Stimulated activated CD4-positive, alpha-beta T cell treated with anti-CD3 and anti-CD28 coated beads, TNF-alpha, amount 100 ng/mL, for 48 hours (primary cell): ENCODE data around the gene NFATC3.

Source experiments
- DNase-seq, 3 donors: peaks; one replicate each; pipeline ENCODE4 v3.0.0-alpha.2; 2020; ENCODE audit warnings: low read depth in 3 of 3

The NFATC3 gene

DNA sequence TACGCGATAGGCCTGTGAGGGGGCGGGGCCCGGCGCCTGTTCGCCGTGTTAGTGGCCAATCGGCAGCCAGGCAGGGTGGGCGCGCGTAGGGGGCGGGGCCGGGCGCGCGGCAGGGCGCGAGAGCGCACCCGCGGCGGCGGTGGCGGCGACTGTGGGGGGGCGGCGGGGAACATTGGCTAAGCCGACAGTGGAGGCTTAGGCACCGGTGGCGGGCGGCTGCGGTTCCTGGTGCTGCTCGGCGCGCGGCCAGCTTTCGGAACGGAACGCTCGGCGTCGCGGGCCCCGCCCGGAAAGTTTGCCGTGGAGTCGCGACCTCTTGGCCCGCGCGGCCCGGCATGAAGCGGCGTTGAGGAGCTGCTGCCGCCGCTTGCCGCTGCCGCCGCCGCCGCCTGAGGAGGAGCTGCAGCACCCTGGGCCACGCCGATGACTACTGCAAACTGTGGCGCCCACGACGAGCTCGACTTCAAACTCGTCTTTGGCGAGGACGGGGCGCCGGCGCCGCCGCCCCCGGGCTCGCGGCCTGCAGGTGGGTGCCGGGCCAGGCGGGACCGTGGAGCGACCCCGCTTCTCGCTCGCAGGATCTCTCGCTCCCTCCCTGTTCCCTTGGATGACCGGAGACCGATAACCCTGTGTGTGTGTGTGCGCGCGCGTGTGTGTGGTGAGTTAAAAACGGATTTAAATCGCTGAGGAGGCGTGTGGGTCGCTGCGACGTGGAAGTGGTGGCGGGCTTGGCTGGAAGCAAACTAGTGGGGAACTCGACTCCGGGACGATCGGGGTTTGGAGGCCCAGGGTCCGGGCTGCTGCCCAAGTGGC lies at the start of gene NFATC3:
NFATC3 (plus strand) TSS at position 112 of the 813 bp plus-strand sequence; CDS start at position 424, 312 bp downstream.
- DNase-seq = peak; percentile 98 to 99 (median 99)

DNA sequence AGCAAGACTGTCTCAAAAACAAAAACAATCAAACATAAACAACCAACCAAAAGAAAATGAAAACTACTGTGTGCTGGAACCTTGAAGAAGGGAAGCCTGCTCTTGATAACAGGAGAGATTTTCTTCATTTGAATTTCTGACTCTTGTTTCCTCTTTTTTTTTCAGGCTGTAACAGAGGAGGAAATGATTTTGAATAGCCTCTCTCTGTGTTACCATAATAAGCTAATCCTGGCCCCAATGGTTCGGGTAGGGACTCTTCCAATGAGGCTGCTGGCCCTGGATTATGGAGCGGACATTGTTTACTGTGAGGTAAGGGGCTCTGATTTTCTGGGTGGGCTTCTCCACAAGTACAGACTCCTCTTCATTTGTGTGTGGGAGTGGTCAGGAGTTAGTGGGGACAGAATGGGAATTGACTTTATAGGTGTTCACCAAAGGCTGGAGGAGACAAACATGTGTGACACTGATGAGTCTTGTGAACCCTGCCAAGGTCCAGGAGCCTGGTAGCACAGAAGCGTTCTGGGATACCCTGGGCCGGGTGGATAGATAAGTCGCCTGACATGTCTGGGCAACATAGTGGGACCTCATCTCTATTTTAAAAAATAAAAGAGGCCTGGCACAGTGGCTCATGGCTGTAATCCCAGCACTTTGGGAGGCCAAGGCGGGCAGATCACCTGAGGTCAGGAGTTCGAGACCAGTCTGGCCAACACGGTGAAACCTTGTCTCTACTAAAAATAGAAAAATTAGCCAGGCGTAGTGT lies 47.2 kb upstream of the NFATC3 start:
- no peak for DNase-seq

DNA sequence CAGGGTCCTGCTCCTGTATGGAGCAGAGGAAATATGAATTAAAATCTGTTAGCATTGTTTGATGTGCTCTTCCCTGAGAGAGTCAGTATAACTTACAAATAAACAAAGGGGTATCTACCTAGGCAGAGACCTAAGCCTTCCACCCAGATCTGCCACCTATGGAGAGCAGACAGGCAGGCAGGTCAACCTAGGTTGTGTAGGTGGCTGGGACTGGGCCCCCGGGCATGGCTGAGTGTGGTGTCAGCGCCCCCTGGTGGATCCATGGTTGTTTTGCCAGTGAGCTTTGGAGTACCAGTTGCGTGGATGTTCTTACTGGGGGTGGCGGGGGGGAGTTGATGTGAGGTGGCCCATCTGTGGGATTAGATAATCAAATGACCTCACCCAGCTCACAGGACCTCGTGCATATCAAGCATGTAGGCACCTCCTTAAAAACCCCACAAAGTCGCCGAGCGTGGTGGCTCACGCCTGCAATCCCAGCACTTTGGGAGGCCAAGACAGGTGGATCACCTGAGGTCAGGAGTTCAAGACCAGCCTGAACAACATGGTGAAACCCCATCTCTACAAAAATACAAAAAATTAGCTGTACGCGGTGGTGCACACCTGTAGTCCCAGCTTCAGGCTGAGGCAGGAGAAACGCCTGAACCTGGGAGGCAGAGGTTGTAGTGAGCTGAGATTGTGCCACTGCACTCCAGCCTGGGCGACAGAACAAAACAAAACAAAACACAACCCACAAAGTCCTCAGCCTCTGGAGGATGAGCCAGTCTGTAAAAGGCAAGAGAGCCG lies 44.5 kb upstream of the NFATC3 start:
- peak; percentile 76 to 84 (median 82) for DNase-seq

DNA sequence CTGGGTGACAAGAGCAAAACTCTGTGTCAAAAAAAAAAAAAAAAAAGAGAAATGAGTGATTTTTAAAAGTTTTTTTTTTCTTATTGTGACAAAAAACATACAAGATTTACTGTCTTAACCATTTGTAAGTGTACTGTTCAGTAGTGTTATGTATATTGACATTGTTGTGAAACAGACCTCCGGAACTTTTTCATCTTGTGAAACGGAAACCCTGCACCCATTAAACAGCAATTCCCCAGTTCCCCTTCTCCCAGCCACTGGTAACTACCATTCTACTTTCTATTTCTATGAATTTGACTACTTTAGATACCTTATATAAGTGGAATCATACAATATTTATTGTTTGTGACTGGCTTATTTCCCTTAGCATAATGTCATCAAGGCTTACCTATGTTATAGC lies 43.4 kb upstream of the NFATC3 start:
- no peak for DNase-seq

DNA sequence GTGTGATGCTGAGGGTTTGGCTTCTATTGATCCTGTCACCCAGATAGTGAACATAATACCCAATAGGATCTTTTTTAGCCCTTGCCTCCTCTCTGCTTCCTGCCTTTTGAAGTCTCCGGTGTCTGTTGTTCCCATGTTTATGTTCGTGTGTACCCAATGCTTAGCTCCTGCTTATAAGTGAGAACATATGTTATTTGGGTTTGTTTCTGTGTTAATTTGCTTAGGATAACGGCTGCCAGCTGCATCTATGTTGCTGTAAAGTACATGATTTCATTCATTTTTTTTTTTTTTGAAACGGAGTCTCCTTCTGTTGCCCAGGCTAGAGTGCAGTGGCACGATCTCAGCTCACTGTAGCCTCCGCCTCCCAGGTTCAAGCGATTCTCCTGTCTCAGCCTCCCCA lies 39.1 kb upstream of the NFATC3 start:
- no peak for DNase-seq

DNA sequence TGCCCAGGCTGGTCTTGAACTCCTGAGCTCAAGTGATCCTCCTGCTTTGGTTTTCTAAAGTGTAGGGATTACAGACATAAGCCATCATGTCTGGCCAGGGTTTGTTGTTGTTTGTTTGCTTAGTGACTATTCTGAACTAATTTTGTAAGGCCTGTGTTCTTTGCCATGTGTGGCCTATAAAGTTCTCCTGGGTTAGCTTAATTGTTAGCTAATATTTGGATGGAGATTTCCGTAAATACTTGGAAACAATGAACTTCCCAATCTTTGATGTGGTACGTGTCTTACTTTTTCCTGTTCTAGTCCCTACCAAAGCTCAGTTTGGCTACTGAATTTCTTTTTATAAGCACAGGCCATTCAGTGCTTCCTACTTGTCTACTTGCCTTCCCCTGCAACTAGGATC lies 37.2 kb upstream of the NFATC3 start:
- no peak for DNase-seq

DNA sequence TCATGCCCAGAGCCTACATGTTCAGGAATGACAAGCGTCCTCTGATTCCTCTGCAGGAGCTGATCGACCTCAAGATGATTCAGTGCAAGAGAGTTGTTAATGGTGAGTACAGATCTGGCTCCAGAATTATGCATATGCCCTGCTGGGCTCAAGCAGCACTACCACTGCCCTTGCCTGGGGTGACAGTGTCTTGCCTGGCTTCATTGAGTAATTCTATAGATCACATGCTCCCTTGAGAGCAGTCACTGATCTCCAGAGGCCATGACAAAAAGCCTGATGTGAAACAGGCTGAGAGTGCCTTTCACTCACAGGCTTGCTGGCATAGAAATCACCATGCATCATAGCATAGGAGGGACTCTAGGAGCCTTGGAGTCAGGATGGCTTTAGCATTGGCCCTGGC lies 35.7 kb upstream of the NFATC3 start:
- no peak for DNase-seq

DNA sequence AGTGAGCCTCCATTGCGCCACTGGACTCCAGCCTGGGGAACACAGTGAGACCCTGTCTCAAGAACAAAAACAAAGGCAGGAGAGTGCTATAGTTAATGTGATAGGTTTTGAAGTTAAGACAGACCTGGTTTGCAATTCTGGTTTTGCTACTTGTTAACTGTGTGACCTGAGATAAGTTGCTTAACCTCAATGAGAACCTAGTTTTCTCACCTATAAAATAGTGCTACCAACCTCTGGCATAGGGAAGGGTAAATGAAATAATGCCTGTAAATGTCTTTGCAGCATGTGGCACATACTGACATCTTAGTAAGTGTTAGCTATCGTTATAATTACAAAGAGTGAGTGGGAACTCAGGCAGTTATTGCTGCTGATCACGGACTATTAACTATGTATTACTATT lies 29.8 kb upstream of the NFATC3 start:
- DNase-seq = no peak

DNA sequence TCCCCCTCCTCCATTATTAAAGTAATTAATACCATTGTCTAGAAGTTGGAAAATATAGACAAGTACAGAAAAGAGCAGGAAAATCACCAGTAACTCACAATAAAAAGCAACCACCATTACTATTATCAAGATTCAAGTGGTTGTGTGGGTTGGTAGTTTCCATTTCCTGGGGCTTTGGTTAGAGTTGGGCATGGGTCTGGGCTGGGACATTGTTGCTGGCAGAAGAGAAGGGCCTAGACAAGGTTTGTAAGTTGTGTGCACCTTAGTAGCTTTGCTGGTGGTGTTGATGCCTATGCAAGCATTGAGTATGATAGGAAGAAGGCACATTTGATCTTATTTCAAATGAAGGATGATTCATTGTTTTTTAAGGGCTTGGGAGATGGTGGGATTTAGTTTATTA lies 25.4 kb upstream of the NFATC3 start:
- no peak for DNase-seq

DNA sequence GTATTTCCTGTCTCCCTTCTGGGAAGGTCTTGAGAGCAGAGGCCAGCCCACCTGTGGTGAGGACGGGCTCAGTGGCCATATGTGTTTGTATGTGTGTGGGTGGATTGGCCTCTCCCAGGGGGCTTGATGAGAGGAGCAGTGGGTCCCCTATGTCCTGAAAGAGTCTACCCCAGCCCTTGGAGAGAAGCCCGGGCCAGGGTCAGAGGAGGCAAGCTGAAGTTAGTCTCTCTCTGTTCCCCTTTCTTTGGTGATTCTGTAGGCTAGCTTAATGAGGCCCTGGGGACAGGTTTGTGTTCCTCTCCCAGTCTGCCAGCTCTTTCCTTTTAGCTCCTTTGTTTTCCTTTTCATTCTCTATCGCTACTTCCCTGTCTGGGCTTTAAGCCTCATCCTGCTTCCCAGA lies 23.8 kb upstream of the NFATC3 start:
- DNase-seq = no peak

DNA sequence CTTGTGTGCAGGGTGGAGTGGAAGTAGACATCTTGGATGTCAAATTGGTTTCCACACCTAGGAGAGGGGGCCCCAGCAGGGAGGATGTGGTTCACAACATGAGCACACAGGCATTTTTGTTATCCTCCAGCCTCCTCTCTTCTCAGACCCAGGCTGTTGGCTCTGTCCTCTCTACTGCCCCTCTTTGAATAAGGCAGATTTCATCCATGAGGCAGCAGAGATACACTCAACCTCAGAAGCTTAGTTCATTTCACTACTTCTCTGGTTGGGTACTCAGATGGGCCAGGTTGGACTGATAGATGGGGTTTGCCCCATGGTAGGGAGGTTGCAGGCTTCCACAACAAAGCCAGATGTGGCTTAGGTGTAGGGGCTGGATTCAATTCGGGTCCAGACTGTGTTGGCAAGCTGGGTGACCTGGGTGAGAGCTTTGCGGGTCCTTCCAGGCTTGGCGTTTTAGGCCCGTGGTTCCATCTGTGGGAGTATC lies 22.2 kb upstream of the NFATC3 start:
- DNase-seq = no peak

DNA sequence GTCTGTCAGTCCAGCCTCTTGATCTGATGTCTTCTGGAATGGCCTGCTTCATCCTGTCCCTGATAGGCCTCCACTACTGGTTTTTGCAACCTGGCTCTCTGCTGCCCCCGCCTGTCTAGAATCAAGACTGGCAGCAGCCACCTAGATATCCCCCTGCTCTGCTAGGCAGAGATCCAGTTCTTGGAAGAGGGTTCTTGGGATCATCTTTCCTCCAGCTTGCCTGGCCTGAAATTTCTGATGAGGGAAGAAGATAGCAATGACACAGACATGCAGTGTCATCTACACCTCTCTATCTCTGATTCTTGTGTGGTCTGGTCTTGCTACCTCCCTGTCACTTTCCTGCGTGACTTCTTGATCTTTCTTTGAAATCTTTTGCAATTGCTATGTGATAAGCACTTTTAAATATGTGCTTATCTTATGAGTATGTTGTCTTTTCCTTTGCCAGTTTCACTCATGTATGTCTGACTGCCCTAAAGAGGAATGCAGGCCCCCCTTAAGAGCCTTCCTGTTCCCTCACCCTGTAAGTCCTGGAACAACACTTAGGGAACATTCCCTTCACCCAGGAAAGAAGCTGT lies 20.3 kb upstream of the NFATC3 start:
- peak; percentile 48 to 61 (median 50) for DNase-seq

DNA sequence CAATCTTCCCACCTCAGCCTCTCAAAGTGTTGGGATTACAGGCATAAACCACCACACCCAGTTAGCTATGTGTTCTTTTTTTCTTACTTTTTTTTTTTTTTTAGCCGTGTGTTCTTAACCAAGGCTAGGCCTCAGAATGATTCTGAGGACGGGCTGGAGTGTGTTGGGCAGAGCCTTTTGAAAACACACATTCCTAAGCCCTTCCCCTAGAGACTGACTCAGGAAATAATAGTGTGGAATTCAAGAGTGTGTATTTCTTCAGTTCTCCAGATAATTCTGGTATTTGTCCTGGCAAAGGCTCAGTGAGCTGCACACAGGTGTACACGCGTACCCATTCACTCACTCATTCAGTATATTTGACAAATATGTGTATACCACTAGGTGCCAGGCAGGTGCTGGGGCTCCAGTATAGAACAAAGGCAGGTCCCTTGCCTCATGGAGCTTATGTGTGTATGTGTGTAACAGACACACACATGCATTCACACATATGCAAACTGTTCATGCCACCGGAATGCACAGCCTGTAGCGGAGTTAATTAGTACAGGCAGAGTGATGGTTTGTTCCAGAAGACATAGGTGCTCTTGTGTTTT lies 19.4 kb upstream of the NFATC3 start:
- no peak for DNase-seq

DNA sequence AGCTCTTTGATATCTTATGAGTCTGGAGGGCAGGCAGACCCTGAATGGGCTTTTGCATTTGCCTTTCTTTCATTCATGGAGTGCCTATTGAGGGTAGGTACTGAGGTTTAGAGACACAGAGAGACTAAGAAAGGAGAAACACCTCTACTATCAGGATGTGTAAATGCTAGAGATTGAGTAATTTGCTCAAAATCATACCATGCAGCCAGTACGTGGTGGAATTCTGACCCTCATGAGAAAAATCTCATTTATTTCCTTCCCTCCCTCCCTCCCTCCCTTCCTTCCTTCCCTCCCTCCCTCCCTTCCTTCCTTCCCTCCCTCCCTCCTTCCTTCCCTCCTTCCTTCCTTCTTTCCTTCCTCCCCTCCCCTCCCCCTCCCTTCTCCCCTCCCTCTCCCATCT lies 18.4 kb upstream of the NFATC3 start:
- no peak for DNase-seq

DNA sequence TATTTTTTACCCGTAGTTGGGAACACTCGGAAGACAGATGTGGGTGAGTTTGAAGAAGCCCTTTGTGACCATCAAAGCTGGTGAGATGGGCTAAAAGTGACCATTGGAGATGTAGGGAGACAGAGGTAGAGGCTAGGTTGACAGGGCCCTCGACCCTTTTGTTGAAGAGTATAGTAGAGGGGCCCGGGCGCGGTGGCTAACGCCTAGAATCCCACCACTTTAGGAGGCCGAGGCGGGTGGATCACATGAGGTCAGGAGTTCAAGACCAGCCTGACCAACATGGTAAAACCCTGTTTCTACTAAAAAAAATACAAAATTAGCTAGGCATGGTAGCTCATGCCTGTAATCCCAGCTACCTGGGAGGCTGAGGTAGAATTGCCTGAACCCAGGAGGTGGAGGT lies 16.2 kb upstream of the NFATC3 start:
- DNase-seq = no peak

DNA sequence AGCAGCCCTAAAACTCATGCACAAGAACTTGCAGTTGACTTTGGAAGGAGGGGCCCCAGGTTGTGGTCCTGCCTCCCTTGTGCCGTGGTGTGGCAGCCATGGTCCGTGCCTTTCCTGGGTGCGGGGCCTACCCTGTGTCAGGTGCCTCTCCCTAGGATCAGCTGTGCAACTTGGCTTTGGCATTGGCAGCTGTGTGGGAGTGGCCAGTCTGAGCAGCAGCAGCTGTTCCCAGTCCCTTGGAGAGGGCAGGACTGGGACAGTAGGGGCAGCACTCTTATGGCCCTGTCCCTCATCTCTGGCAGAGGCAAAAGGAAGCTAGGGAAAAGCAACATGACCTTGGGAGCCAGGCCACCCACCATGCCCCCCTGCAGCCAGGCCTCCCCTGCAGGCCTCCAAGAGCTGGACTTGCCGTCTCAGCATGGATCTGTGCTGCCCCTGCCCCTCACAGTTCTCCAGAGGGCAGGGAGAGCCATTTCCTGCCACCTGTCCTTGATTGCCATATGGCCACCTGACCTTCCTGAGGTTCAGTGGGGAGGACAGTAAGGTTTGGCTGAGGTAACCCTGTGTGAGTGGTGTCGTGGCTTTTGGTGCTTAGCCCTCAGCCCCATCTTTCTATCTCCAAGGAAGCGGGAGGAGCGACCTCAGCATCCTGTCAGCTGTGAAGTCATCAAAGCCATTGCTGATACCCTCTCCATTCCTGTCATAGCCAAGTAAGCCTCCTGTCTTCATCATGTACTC lies 15.5 kb upstream of the NFATC3 start:
- no peak for DNase-seq

DNA sequence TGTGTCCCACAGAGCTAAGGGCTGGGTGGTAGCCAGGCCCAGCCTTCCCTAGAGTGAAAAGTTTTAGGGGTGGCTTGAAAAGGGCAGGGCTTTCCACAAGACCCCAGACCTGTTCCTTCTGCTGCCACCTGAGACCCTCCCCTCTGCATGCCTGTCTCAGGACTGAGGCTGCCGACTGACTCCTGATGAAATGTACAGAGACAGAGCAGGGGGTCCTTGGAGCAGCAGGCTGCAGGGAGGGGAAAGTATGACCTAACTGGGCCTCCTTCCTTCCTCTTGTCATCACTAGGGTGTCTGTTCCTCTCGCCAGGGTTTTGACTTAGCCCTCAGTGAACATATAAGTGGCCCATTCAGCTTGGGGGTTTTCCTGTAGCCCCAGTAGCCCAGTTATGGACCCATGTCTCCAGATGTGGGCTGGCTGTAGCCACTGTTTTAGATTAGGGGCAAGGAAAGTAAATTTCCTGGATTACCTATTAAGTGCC lies 14.9 kb upstream of the NFATC3 start:
- no peak for DNase-seq

DNA sequence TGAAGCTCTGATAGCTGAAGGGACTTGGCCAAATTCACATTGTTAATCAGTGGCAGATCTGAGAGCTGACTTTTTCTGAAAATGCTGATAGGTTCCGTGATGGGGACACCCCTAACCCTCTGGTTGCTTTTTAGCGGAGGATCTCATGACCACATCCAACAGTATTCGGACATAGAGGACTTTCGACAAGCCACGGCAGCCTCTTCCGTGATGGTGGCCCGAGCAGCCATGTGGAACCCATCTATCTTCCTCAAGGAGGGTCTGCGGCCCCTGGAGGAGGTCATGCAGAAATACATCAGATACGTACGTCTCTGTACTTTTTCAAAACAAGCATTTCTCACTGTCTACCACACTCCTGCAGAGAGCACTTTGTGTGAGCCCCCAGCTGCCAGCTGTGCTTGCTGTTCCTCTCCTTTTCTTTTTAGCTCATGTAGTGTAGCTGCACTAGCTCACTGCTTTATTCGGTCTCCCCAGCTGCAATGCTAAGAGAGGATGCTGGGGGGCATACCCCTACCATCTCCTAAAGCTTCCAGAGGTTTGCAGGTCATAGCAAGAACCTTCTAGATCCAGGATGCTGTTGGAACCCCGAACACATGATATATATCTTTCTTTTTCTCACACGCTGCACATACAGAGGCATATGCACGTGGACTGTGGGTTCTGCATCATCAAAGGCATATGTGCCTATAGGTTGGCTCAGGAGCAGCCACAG lies 14.2 kb upstream of the NFATC3 start:
- no peak for DNase-seq

DNA sequence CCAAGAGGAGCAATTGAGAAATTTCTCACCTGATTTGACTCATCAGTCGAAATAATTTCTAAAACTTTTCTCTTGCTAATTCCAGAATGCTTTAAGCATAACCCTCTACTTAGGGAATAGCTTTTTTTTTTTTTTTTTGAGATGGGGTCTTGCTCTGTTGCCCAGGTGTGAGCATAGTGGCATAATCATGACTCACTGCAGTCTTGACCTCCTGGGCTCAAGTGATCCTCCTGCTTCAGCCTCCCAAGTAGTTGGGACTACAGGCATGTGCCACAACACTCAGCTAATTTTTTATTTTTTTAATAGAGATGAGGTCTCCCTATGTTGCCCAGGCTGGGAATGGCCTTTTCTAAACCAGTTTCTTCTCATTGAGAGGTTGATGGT lies 13.7 kb upstream of the NFATC3 start:
- DNase-seq = no peak
